ENCODE results near the gene FKBP2. TPM values are rescaled to one million over a fixed set of nuclear protein-coding genes. Genes with fewer than 3 reads are reported as not detected.

FKBP2 gene
- total RNA-seq, 1 experiment from 2014 or later: 41.0 TPM

- no CpG with 5 or more reads among the region's 24 CpGs for WGBS (ENCODE audit: extremely low coverage, insufficient read length, low lambda C conversion rate)
- H3K4me2 ChIP-seq (ENCODE audit: insufficient read depth, insufficient read length, low read length): no peak overlapping the region
Observed at GRCh38 chr11:64241241-64241490, 271 bp downstream of the FKBP2 start.

More at GRCh38 chr11:64241241-64241490, 271 bp downstream of the FKBP2 start:
- Histone ChIP-seq H2BK5ac (ENCODE audit: insufficient read length, low read length) (no peak overlapping the region), H3K23ac (ENCODE audit: insufficient read length, low read depth, low read length) (no peak overlapping the region), H3K4me1 (ENCODE audit: insufficient read depth, low read length) (no peaks in the 10 kb centered on the region), H3K9me3 (ENCODE audit: control insufficient read depth, low read depth, low read length) (no peaks in the 10 kb centered on the region), H2AK5ac (ENCODE audit: insufficient read length, low read length) (no peak overlapping the region), H3K79me2 (ENCODE audit: insufficient read depth, low read length) (peaks cover 8% of the 10 kb centered on the region; the same call in 1 of the 2 replicates), H3K18ac (ENCODE audit: insufficient read length, low read depth, low read length) (peak overlapping the region; percentile 80), H3K27me3 (ENCODE audit: insufficient read depth, low read length) (no peaks in the 10 kb centered on the region), H2BK12ac (ENCODE audit: insufficient read length, low read depth, low read length) (no peak overlapping the region), H3K14ac (ENCODE audit: insufficient read depth, low read length) (peak overlapping the region; percentile 80), H2AFZ (ENCODE audit: low read length) (no peak overlapping the region), H3T11ph (ENCODE audit: low read length) (no peak overlapping the region), H2BK120ac (ENCODE audit: low read depth, low read length, poor library complexity, severe bottlenecking) (no peak overlapping the region), H3K27ac (ENCODE audit: insufficient read length, low read depth, low read length) (no peak overlapping the region), H4K5ac (ENCODE audit: insufficient read length, low read depth, low read length) (no peak overlapping the region), H3K23me2 (ENCODE audit: insufficient read length, low read depth, low read length, poor library complexity, severe bottlenecking) (peaks cover 16% of the 10 kb centered on the region), H4K8ac (replicated peaks; ENCODE audit: insufficient read length, low read depth, low read length) (no peak overlapping the region), H2BK15ac (ENCODE audit: low read depth, low read length) (no peak overlapping the region), H4K20me1 (ENCODE audit: control insufficient read depth, insufficient read depth, insufficient read length) (no peaks in the 10 kb centered on the region), H3K56ac (ENCODE audit: insufficient read length, low read depth, low read length) (no peak overlapping the region), H4K91ac (ENCODE audit: insufficient read length, low read depth, low read length) (no peak overlapping the region), H3K79me1 (ENCODE audit: insufficient read depth, low read depth, low read length, poor library complexity, severe bottlenecking) (no peaks in the 10 kb centered on the region), H2BK20ac (ENCODE audit: low read depth, low read length, poor library complexity, severe bottlenecking) (no peak overlapping the region), H3K9ac (ENCODE audit: extremely low read depth, insufficient read length, low read length) (peak overlapping the region; percentile 38), H3K4ac (ENCODE audit: low read depth, low read length) (no peak overlapping the region; the same call in 1 of the 2 replicates)
- Mint-ChIP-seq H3K36me3 (ENCODE audit: insufficient read depth in 1 of 3, low read depth in 3 of 3) (peaks cover 13 to 45% (median 26%) of the 10 kb centered on the region in 3 experiments), H3K27ac (peak overlapping the region; percentile 84 to 99 (median 93); a peak in 6 of 7 replicates), H3K4me3 (peak overlapping the region; percentile 85 to 93), H3K4me1 (peaks cover 22 to 28% of the 10 kb centered on the region in 2 experiments), H3K9me3 (no peaks in the 10 kb centered on the region), H3K27me3 (ENCODE audit: low read depth) (no peaks in the 10 kb centered on the region)
- DNase-seq: peak; percentile 99
- no peak for TF ChIP-seq CTCF (conservative IDR thresholded peaks at IDR 0.05)
